CD4-positive, alpha-beta T cell treated with Interleukin-12 subunit alpha and Interleukin-12 subunit beta, for 1 hour (primary cell): ENCODE measurements around the gene SUGP2.

Experiments
- DNase-seq: peaks from one replicate; pipeline ENCODE4 v3.0.0-alpha.2; 2020

Gene SUGP2

GRCh38 chr19:18948075-18948975 lies 85.0 kb downstream of the SUGP2 start:
- DNase-seq: no peak

DNA sequence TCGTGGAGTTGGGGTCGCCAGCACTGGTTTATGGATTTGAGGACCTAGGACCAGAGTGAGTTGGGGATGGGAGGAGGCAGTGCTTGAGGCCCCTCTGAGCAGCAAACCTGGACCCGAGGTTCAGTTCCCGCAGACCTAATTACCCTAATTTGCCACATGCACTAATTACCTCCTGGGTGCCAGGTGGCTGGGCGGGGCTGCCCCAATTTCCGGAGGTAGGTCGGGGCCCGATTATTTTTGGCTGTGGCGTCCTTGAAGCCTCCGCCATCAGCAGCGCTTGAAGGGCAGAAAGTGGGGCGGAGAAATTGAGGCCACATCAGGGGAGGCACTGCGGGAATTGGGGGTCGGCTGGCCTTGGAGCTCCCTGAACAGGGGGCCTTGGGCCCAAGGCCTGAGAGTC lies 86.4 kb downstream of the SUGP2 start:
- DNase-seq: no peak

DNA sequence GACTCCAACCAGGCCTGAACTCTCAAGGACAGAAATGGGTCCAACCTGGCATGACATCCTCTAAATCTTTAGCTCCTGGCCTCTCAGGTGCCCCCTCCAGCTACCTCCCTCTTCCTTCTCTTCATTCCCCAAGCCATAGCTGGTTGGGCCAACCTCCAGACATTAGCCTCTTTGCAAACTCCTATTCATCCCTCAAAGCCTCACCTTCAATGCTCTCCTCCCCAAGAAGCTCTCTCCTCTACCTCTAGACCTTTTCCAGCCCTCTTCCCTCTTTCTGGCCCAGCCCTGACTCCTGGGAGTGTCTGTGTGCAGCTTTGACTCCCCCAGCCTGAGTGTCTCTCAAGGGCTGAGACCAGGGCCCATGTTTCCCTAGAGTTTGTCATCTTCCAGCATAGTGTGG lies 87.0 kb downstream of the SUGP2 start:
- no peak for DNase-seq

DNA sequence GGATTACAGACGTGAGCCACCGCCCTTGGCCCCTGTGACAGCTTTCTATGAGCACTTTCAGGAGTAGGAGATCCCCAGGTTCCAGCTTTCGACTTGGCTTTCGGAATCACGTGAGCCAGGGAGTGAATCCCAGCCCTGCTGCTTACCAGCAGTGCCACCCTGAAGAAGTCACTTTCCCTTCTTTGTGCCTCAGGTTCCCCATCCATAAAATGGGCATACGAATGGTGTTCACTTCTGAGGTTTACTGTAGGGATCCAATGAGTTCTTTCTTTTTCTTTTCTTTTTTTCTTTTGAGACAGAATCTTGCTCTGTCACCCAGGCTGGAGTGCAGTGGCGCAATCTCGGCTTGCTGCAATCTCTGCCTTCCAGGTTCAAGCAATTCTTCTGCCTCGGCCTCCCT lies 88.0 kb downstream of the SUGP2 start:
- DNase-seq: no peak

GRCh38 chr19:18943465-18943864 lies 89.9 kb downstream of the SUGP2 start:
- DNase-seq: no peak

DNA sequence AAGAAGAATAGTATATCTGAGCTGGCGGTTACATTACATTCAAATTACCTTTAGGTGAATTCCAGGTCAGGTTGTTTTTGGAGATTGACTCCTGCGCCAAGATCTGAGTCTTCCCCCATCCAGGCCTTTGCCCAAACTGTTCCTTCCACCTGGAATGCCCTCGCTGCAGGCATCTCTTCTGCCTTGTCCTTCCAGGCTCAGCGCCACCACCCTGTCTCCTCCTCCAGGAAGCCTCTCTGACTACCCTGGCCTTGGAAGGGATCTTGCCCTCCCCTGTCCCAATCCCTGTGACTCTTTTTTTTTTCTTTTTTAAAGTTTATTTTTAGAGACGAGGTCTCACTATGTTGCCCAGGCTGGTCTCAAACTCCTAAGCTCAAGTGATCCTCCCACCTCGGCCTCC lies 90.6 kb downstream of the SUGP2 start:
- DNase-seq: no peak

DNA sequence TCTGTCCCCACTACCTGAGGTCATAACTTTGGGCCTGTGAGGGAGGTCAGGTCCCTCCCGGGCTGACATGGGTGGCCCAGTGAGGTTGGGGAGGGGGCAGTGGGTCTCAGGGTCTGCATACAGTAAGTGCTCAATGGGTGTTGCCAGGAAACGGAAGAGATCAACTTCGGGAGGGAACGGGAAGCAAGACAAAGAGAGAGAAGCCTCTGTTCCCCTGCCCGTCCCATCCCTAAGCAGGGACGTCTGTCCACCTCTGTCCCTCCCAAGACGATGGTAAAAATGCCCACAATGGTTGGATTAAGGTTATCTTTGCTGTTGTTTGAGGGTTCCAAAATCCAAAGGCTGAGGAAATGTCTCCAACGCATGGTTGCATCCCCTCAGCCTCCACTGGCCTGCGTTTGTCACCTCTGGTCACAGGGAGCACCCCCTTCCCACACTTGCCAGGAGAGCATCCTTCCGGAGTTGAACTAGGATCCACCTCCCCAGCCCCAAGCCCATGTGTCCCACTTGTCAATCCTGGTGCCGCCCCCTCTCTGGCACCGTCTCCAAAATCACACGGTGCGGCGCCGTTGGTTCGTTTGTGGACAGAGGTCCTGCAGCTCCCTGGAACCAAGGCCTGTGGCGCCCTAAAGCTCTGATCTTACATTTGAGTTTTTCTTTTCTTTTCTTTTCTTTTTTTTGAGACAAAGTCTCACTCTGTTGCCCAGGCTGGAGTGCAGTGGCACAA lies 91.5 kb downstream of the SUGP2 start:
- no peak for DNase-seq
